HEK293 (cell line): ENCODE measurements around the gene SP7.
A peak's percentile ranks its signal among the peaks of the same experiment; 100 is the strongest.

ENCODE experiments used
- HOXA7 ChIP-seq: sonication (generic); formaldehyde crosslinking; IDR thresholded peaks from 2 replicates; pipeline ENCODE4 v1.8.1; 2022; ENCODE audit warnings: missing genetic modification reagents, borderline replicate concordance
- HOXC10 ChIP-seq: sonication (generic); formaldehyde crosslinking; IDR thresholded peaks from 2 replicates; pipeline ENCODE4 v1.8.1; 2023; ENCODE audit warnings: mild to moderate bottlenecking, missing genetic modification reagents
- HOXD13 ChIP-seq: sonication (generic); formaldehyde crosslinking; IDR thresholded peaks from 2 replicates; pipeline ENCODE4 v1.8.0; 2022; ENCODE audit warnings: missing genetic modification reagents, borderline replicate concordance
- MEIS1 ChIP-seq: sonication (generic); formaldehyde crosslinking; IDR thresholded peaks from 2 replicates; pipeline ENCODE4 v1.8.1; 2022; ENCODE audit warnings: missing genetic modification reagents, mild to moderate bottlenecking, borderline replicate concordance
- PBX3 ChIP-seq: sonication (generic); formaldehyde crosslinking; IDR thresholded peaks from 2 replicates; pipeline ENCODE4 v1.8.1; 2022; ENCODE audit warnings: mild to moderate bottlenecking, moderate library complexity, missing genetic modification reagents
- RBAK ChIP-seq: fragments of 450-650 bp; formaldehyde crosslinking; IDR thresholded peaks from 2 replicates; pipeline ENCODE4 v1.5.1; 2016; ENCODE audit warnings: missing biosample characterization, missing genetic modification characterization
- TRIM28 ChIP-seq: IDR thresholded peaks from 2 replicates; pipeline ENCODE4 v1.6.1; 2011; ENCODE audit warnings: low read length, control low read depth, borderline replicate concordance
- YY1 ChIP-seq: fragments of 450-650 bp; formaldehyde crosslinking; IDR thresholded peaks from 2 replicates; pipeline ENCODE4 v1.5.1; 2018; ENCODE audit warnings: missing biosample characterization, missing genetic modification characterization
- ZFHX2 ChIP-seq: fragments of 450-650 bp; formaldehyde crosslinking; conservative IDR thresholded peaks from 2 replicates; pipeline ENCODE4 v1.5.1; 2016; ENCODE audit warnings: missing biosample characterization, missing genetic modification characterization
- ZNF133 ChIP-seq: fragments of 450-650 bp; formaldehyde crosslinking; IDR thresholded peaks from 2 replicates; pipeline ENCODE4 v1.5.1; 2016; ENCODE audit warnings: missing biosample characterization, missing genetic modification characterization
- ZNF146 ChIP-seq: fragments of 450-650 bp; formaldehyde crosslinking; IDR thresholded peaks from 2 replicates; pipeline ENCODE4 v1.5.1; 2016; ENCODE audit warnings: missing biosample characterization, missing genetic modification characterization
- ZNF169 ChIP-seq: fragments of 450-650 bp; formaldehyde crosslinking; IDR thresholded peaks from 2 replicates; pipeline ENCODE4 v1.5.1; 2016; ENCODE audit warnings: missing biosample characterization, missing genetic modification characterization
- ZNF280D ChIP-seq: fragments of 450-650 bp; formaldehyde crosslinking; IDR thresholded peaks from 2 replicates; pipeline ENCODE4 v1.5.1; 2016; ENCODE audit warnings: missing biosample characterization, missing genetic modification characterization
- ZNF292 ChIP-seq: fragments of 450-650 bp; formaldehyde crosslinking; IDR thresholded peaks from 2 replicates; pipeline ENCODE4 v1.5.1; 2016; ENCODE audit warnings: low read depth, missing biosample characterization, missing genetic modification characterization, borderline replicate concordance
- ZNF37A ChIP-seq: fragments of 450-650 bp; IDR thresholded peaks from 2 replicates; pipeline ENCODE4 v1.5.1; 2018; ENCODE audit warnings: missing biosample characterization, missing genetic modification characterization
- ZNF776 ChIP-seq: fragments of 450-650 bp; formaldehyde crosslinking; IDR thresholded peaks from 2 replicates; pipeline ENCODE4 v1.5.0; 2017; ENCODE audit warnings: missing biosample characterization, missing genetic modification characterization, borderline replicate concordance
- ZSCAN30 ChIP-seq: fragments of 450-650 bp; IDR thresholded peaks from 2 replicates; pipeline ENCODE4 v1.5.1; 2018; ENCODE audit warnings: missing biosample characterization, mild to moderate bottlenecking, missing genetic modification characterization, moderate library complexity
- ZXDB ChIP-seq: fragments of 450-650 bp; formaldehyde crosslinking; IDR thresholded peaks from 2 replicates; pipeline ENCODE4 v1.5.1; 2016; ENCODE audit warnings: missing biosample characterization, missing genetic modification characterization
- TF ChIP-seq, protein P1 (sequence below): fragments of 450-650 bp; formaldehyde crosslinking; IDR thresholded peaks from 2 replicates; pipeline ENCODE4 v1.5.1; 2016; ENCODE audit warnings: missing biosample characterization, missing genetic modification characterization, borderline replicate concordance
- TF ChIP-seq, protein P2 (sequence below): fragments of 450-650 bp; formaldehyde crosslinking; IDR thresholded peaks from 2 replicates; pipeline ENCODE4 v1.5.1; 2016; ENCODE audit warnings: missing biosample characterization, missing genetic modification characterization
- TF ChIP-seq, protein P3 (sequence below): fragments of 450-650 bp; formaldehyde crosslinking; optimal IDR thresholded peaks from 2 replicates; pipeline ENCODE3; 2016; ENCODE audit warnings: missing biosample characterization, mild to moderate bottlenecking, missing genetic modification characterization

The SP7 gene

DNA sequence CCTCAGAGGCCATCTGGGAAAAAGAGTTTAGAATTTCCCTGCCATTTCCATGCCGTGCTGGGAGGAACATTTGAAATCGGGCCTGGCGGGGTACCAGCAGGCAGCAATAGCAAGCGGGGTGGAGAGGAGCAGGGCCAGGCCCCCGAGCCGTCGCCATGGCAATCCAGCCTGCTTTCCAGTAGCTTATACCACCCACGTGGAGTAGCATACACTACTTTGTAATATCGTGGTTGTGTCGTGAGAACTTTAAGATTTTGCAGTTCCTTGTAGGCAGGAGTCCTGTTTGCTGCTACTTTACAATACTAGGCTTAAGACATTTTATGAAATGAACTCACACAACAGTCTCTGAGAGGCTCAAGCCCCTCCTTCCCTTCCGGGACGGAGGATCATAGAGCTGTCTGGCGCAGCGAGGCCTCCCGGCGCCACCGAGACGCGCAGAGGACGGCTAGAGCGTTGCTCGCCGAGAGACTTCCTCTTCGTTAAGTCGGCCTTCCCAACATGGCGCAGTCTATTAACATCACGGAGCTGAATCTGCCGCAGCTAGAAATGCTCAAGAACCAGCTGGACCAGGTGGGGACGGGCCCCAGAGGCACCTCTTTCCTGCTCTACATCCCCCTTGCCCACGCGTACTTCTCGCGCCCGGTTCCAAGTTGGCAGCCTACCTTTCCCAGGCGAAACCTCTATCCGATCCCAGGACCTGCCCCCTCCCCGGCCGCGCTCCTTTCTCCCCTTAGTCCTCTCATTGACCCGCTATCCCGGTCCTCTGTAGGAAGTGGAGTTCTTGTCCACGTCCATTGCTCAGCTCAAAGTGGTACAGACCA lies 40.9 kb downstream of the SP7 start, which contains the start of gene PFDN5 (continued):
- TF ChIP-seq ZNF280D (tag by site-specific recombination): no peak
- peak; percentile 81 for TF ChIP-seq ZXDB (tag by site-specific recombination)
- peak; percentile 85; the same call in 1 of the 2 replicates for TF ChIP-seq TRIM28
- TF ChIP-seq, protein P1, sequence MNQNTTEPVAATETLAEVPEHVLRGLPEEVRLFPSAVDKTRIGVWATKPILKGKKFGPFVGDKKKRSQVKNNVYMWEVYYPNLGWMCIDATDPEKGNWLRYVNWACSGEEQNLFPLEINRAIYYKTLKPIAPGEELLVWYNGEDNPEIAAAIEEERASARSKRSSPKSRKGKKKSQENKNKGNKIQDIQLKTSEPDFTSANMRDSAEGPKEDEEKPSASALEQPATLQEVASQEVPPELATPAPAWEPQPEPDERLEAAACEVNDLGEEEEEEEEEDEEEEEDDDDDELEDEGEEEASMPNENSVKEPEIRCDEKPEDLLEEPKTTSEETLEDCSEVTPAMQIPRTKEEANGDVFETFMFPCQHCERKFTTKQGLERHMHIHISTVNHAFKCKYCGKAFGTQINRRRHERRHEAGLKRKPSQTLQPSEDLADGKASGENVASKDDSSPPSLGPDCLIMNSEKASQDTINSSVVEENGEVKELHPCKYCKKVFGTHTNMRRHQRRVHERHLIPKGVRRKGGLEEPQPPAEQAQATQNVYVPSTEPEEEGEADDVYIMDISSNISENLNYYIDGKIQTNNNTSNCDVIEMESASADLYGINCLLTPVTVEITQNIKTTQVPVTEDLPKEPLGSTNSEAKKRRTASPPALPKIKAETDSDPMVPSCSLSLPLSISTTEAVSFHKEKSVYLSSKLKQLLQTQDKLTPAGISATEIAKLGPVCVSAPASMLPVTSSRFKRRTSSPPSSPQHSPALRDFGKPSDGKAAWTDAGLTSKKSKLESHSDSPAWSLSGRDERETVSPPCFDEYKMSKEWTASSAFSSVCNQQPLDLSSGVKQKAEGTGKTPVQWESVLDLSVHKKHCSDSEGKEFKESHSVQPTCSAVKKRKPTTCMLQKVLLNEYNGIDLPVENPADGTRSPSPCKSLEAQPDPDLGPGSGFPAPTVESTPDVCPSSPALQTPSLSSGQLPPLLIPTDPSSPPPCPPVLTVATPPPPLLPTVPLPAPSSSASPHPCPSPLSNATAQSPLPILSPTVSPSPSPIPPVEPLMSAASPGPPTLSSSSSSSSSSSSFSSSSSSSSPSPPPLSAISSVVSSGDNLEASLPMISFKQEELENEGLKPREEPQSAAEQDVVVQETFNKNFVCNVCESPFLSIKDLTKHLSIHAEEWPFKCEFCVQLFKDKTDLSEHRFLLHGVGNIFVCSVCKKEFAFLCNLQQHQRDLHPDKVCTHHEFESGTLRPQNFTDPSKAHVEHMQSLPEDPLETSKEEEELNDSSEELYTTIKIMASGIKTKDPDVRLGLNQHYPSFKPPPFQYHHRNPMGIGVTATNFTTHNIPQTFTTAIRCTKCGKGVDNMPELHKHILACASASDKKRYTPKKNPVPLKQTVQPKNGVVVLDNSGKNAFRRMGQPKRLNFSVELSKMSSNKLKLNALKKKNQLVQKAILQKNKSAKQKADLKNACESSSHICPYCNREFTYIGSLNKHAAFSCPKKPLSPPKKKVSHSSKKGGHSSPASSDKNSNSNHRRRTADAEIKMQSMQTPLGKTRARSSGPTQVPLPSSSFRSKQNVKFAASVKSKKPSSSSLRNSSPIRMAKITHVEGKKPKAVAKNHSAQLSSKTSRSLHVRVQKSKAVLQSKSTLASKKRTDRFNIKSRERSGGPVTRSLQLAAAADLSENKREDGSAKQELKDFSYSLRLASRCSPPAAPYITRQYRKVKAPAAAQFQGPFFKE (tag by site-specific recombination): no peak
- no peak for TF ChIP-seq MEIS1 (CRISPR knock-in tag)
- TF ChIP-seq ZFHX2: no peak; the same call in 1 of the 2 replicates
- TF ChIP-seq HOXD13 (CRISPR knock-in tag): no peak
- TF ChIP-seq YY1 (tag by site-specific recombination): peak; percentile 94
- TF ChIP-seq RBAK (tag by site-specific recombination): peak; percentile 95
- TF ChIP-seq, protein P2, sequence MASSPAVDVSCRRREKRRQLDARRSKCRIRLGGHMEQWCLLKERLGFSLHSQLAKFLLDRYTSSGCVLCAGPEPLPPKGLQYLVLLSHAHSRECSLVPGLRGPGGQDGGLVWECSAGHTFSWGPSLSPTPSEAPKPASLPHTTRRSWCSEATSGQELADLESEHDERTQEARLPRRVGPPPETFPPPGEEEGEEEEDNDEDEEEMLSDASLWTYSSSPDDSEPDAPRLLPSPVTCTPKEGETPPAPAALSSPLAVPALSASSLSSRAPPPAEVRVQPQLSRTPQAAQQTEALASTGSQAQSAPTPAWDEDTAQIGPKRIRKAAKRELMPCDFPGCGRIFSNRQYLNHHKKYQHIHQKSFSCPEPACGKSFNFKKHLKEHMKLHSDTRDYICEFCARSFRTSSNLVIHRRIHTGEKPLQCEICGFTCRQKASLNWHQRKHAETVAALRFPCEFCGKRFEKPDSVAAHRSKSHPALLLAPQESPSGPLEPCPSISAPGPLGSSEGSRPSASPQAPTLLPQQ (tag by site-specific recombination): peak; percentile 97
- no peak for TF ChIP-seq HOXA7
- no peak for TF ChIP-seq ZNF776
- TF ChIP-seq ZNF37A (tag by site-specific recombination): no peak
- TF ChIP-seq HOXC10 (CRISPR knock-in tag): no peak
- TF ChIP-seq ZNF169 (tag by site-specific recombination): no peak
- no peak for TF ChIP-seq ZNF292 (tag by site-specific recombination)
- no peak; the same call in 1 of the 2 replicates for TF ChIP-seq ZSCAN30 (tag by site-specific recombination)
- 0 out of 2 replicates have a peak, but pooled peaks have one; percentile 59 for TF ChIP-seq PBX3 (CRISPR knock-in tag)
- TF ChIP-seq ZNF146 (tag by site-specific recombination): peak; percentile 11; the same call in 1 of the 2 replicates
- TF ChIP-seq, protein P3, sequence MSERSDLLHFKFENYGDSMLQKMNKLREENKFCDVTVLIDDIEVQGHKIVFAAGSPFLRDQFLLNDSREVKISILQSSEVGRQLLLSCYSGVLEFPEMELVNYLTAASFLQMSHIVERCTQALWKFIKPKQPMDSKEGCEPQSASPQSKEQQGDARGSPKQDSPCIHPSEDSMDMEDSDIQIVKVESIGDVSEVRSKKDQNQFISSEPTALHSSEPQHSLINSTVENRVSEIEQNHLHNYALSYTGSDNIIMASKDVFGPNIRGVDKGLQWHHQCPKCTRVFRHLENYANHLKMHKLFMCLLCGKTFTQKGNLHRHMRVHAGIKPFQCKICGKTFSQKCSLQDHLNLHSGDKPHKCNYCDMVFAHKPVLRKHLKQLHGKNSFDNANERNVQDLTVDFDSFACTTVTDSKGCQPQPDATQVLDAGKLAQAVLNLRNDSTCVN (tag by site-specific recombination): peak; percentile 25
- TF ChIP-seq ZNF133 (tag by site-specific recombination): no peak
